GM23338 (cell line): ENCODE results near the gene DOCK10. TPM values are rescaled to one million over a fixed set of nuclear protein-coding genes. Genes with fewer than 3 reads are reported as not detected.

Experiments
- ATAC-seq: fragments of 200-7000 bp; cut with Tn5 transposase; 3 replicates; pipeline ENCODE4 v1.9.1; 2020
- DNase-seq: peaks from one replicate; pipeline ENCODE4 v3.0.0-alpha.2; 2015; ENCODE audit warnings: low spot score
- H2AFZ ChIP-seq: fragments of 200-600 bp; sonication (generic); 2 replicates; pipeline ENCODE4 v1.8.0; 2016; ENCODE audit warnings: antibody characterized with exemption, mild to moderate bottlenecking, moderate library complexity
- H3F3A ChIP-seq: fragments of 200-600 bp; sonication (generic); replicated peaks from 2 replicates; pipeline ENCODE4 v1.8.0; 2017; ENCODE audit warnings: antibody characterized with exemption, mixed run types, low read depth
- H3K27ac ChIP-seq: fragments of 200-600 bp; sonication (generic); 2 replicates; pipeline ENCODE4 v1.6.1; 2016; ENCODE audit warnings: low read depth
- H3K27me3 ChIP-seq: fragments of 200-600 bp; sonication (generic); 2 replicates; pipeline ENCODE4 v1.8.0; 2016; ENCODE audit warnings: mild to moderate bottlenecking, mixed run types, moderate library complexity; ENCODE audit not compliant: insufficient read depth
- H3K36me3 ChIP-seq: fragments of 200-600 bp; sonication (generic); 2 replicates; pipeline ENCODE4 v1.8.0; 2016; ENCODE audit warnings: mild to moderate bottlenecking; ENCODE audit not compliant: insufficient read depth
- H3K4me1 ChIP-seq: fragments of 200-600 bp; sonication (generic); 2 replicates; pipeline ENCODE4 v1.8.0; 2016; ENCODE audit warnings: mild to moderate bottlenecking, moderate library complexity; ENCODE audit not compliant: insufficient read depth
- H3K4me2 ChIP-seq: fragments of 200-600 bp; sonication (generic); 2 replicates; pipeline ENCODE4 v1.7.1; 2017; ENCODE audit warnings: mixed run types
- H3K4me3 ChIP-seq: fragments of 200-600 bp; sonication (generic); 2 replicates; pipeline ENCODE4 v1.6.1; 2016; ENCODE audit warnings: mixed run types
- H3K79me2 ChIP-seq: fragments of 200-600 bp; sonication (generic); replicated peaks from 2 replicates; pipeline ENCODE4 v1.8.0; 2017; ENCODE audit warnings: mild to moderate bottlenecking; ENCODE audit not compliant: insufficient read depth
- H3K9me2 ChIP-seq: fragments of 200-600 bp; sonication (generic); 2 replicates; pipeline ENCODE4 v1.8.0; 2017; ENCODE audit not compliant: insufficient read depth
- H4K20me1 ChIP-seq: fragments of 200-600 bp; sonication (generic); replicated peaks from 2 replicates; pipeline ENCODE4 v1.8.0; 2017; ENCODE audit warnings: mild to moderate bottlenecking; ENCODE audit not compliant: insufficient read depth
- H3K27ac Mint-ChIP-seq: 2 replicates; pipeline ENCODE4 v1.8.0; 2020; ENCODE audit warnings: inconsistent platforms, mild to moderate bottlenecking, moderate library complexity, mixed read lengths
- H3K27me3 Mint-ChIP-seq: 3 replicates; pipeline ENCODE4 v1.8.0; 2022; ENCODE audit warnings: low read depth, mild to moderate bottlenecking, moderate library complexity, mixed read lengths, inconsistent platforms; ENCODE audit not compliant: insufficient read depth, poor library complexity
- H3K36me3 Mint-ChIP-seq: 3 replicates; pipeline ENCODE4 v1.8.0; 2021; ENCODE audit warnings: low read depth, mild to moderate bottlenecking, inconsistent platforms, moderate library complexity, mixed read lengths
- H3K4me1 Mint-ChIP-seq: 3 replicates; pipeline ENCODE4 v1.8.0; 2020; ENCODE audit warnings: mild to moderate bottlenecking, inconsistent platforms, mixed read lengths
- H3K4me3 Mint-ChIP-seq: 3 replicates; pipeline ENCODE4 v1.8.0; 2021; ENCODE audit warnings: moderate library complexity, mild to moderate bottlenecking, inconsistent platforms, mixed read lengths
- H3K9me3 Mint-ChIP-seq: 3 replicates; pipeline ENCODE4 v1.8.0; 2020; ENCODE audit warnings: moderate library complexity, mild to moderate bottlenecking, inconsistent platforms, mixed read lengths
- CTCF ChIP-seq, 2 experiments: fragments of 200-600 bp in 1 of 2; sonication (generic) in 1 of 2; conservative IDR thresholded peaks; 2 replicates each; pipeline versions ENCODE4 v1.5.1 to v1.6.1; 2016 to 2017; ENCODE audit warnings: antibody characterized with exemption in 2 of 2, low read depth in 2 of 2, mild to moderate bottlenecking in 2 of 2, moderate library complexity in 1 of 2
- EZH2 ChIP-seq: fragments of 200-600 bp; sonication (generic); IDR thresholded peaks from one replicate; pipeline ENCODE4 v1.8.0; 2017; ENCODE audit warnings: antibody characterized with exemption, mild to moderate bottlenecking, low read depth; ENCODE audit not compliant: unreplicated experiment
- REST ChIP-seq: IDR thresholded peaks from one replicate; pipeline ENCODE4 v1.6.1; 2018; ENCODE audit warnings: antibody characterized with exemption; ENCODE audit not compliant: unreplicated experiment
- STAT1 ChIP-seq: IDR thresholded peaks from one replicate; pipeline ENCODE4 v1.6.1; 2016; ENCODE audit warnings: antibody characterized with exemption; ENCODE audit not compliant: unreplicated experiment
- polyA plus RNA-seq: library from polyadenylated mRNA; unstranded; fragments of >200 nt; fragmentation: Nextera tagmentation; extraction: Ambion mirVana; gene quantifications from 2 replicates; pipeline ENCODE4 v1.2.1, GENCODE V29; 2016
- total RNA-seq: library from RNA; depleted of rRNA; stranded (reverse); fragments of >200 nt; shearing (Covaris generic); gene quantifications from 2 replicates; pipeline ENCODE4 v1.2.3, GENCODE V29; 2014

DOCK10 gene
- total and polyA plus RNA-seq, 2 experiments from 2014 or later: 1.0 to 1.7 TPM

GRCh38 chr2:224890372-224890771, 151.9 kb downstream of the DOCK10 start:
- H4K20me1 ChIP-seq: no peaks in the 10 kb centered on the region
- H3K27ac ChIP-seq: no peak overlapping the region
- peaks cover 3% of the 10 kb centered on the region; the same call in 1 of the 2 replicates for H3K27me3 ChIP-seq
- H3K9me3 Mint-ChIP-seq: 0 out of 3 replicates have a peak, but pooled peaks cover 4% of the 10 kb centered on the region
- TF ChIP-seq STAT1: no peak
- no peak overlapping the region for H3K4me3 ChIP-seq
- no peaks in the 10 kb centered on the region for H3K4me1 ChIP-seq
- H3K36me3 ChIP-seq: no peaks in the 10 kb centered on the region
- H3K4me2 ChIP-seq: no peak overlapping the region
- no peaks in the 10 kb centered on the region for H3K79me2 ChIP-seq
- H3K36me3 Mint-ChIP-seq: no peaks in the 10 kb centered on the region
- peaks cover 10% of the 10 kb centered on the region for H3K9me2 ChIP-seq
- H3K4me1 Mint-ChIP-seq: peaks cover 2% of the 10 kb centered on the region; the same call in 2 of the 3 replicates
- no peak overlapping the region for H3K27ac Mint-ChIP-seq
- H3K4me3 Mint-ChIP-seq: no peak overlapping the region
- H3F3A ChIP-seq: no peaks in the 10 kb centered on the region
- ATAC-seq (no peak), DNase-seq (no peak)
- H2AFZ ChIP-seq: no peak overlapping the region
- H3K27me3 Mint-ChIP-seq: no peaks in the 10 kb centered on the region

GRCh38 chr2:224887141-224887540, 155.1 kb downstream of the DOCK10 start:
- H3K4me1 Mint-ChIP-seq: 0 out of 3 replicates have a peak, but pooled peaks cover 2% of the 10 kb centered on the region
- no peaks in the 10 kb centered on the region for H3K79me2 ChIP-seq
- no peak for ATAC-seq

More at GRCh38 chr2:224887141-224887540, 155.1 kb downstream of the DOCK10 start:
- no peaks in the 10 kb centered on the region for H3K36me3 Mint-ChIP-seq
- no peaks in the 10 kb centered on the region for H3K27me3 Mint-ChIP-seq
- Histone ChIP-seq H3K4me2 (no peak overlapping the region), H3K9me2 (peaks cover 10% of the 10 kb centered on the region), H3K4me3 (no peak overlapping the region), H3K4me1 (no peaks in the 10 kb centered on the region), H3K27ac (no peak overlapping the region), H4K20me1 (no peaks in the 10 kb centered on the region), H3F3A (no peaks in the 10 kb centered on the region), H3K36me3 (no peaks in the 10 kb centered on the region), H2AFZ (no peak overlapping the region), H3K27me3 (no peaks in the 10 kb centered on the region)
- DNase-seq: no peak
- H3K4me3 Mint-ChIP-seq: no peak overlapping the region
- 0 out of 3 replicates have a peak, but pooled peaks cover 4% of the 10 kb centered on the region for H3K9me3 Mint-ChIP-seq
- no peak for TF ChIP-seq EZH2
- TF ChIP-seq CTCF (conservative IDR thresholded peaks at IDR 0.05; ENCODE audit: low read depth in 2 of 2): peak in 1 of 2 experiments; percentile 34; a peak in 2 of 4 replicates
- TF ChIP-seq REST: no peak
- no peak overlapping the region for H3K27ac Mint-ChIP-seq
